GM12892 (cell line): ENCODE measurements around the gene MYH16.

Experiments
- POLR2A ChIP-seq: IDR thresholded peaks from 2 replicates; pipeline ENCODE4 v1.6.1; 2011; ENCODE audit warnings: low read depth, low read length, control low read depth
- POLR2AphosphoS5 ChIP-seq: IDR thresholded peaks from 2 replicates; pipeline ENCODE4 v1.6.1; 2011; ENCODE audit warnings: low read depth, low read length, control low read depth

- no peak for TF ChIP-seq POLR2AphosphoS5
- no peak for TF ChIP-seq POLR2A
Measured at GRCh38 chr7:99260395-99260794, 12.2 kb upstream of the MYH16 start.
